Ishikawa (cell line): ENCODE data around the gene MATR3.

Experiments used
- CREB1 ChIP-seq: IDR thresholded peaks from 2 replicates; pipeline ENCODE4 v1.6.1; 2012; ENCODE audit warnings: low read depth
- EGR1 ChIP-seq: IDR thresholded peaks from 2 replicates; pipeline ENCODE4 v1.6.1; 2012
- EP300 ChIP-seq: IDR thresholded peaks from 2 replicates; pipeline ENCODE4 v1.6.1; 2012; ENCODE audit warnings: borderline replicate concordance
- MAX ChIP-seq: IDR thresholded peaks from 2 replicates; pipeline ENCODE4 v1.6.1; 2012
- NFIC ChIP-seq: IDR thresholded peaks from 2 replicates; pipeline ENCODE4 v1.6.1; 2012
- RAD21 ChIP-seq: IDR thresholded peaks from 2 replicates; pipeline ENCODE4 v1.6.1; 2012; ENCODE audit warnings: low read depth
- TAF1 ChIP-seq: IDR thresholded peaks from 2 replicates; pipeline ENCODE4 v1.6.1; 2012; ENCODE audit warnings: low read depth, mild to moderate bottlenecking
- TF ChIP-seq, protein P1 (sequence below): IDR thresholded peaks from 2 replicates; pipeline ENCODE4 v1.6.1; 2012; ENCODE audit warnings: low read depth, mild to moderate bottlenecking

GRCh38 chr5:139278540-139279274, 14.8 kb upstream of the MATR3 start:
- TF ChIP-seq MAX, result no peak
- TF ChIP-seq, protein P1, sequence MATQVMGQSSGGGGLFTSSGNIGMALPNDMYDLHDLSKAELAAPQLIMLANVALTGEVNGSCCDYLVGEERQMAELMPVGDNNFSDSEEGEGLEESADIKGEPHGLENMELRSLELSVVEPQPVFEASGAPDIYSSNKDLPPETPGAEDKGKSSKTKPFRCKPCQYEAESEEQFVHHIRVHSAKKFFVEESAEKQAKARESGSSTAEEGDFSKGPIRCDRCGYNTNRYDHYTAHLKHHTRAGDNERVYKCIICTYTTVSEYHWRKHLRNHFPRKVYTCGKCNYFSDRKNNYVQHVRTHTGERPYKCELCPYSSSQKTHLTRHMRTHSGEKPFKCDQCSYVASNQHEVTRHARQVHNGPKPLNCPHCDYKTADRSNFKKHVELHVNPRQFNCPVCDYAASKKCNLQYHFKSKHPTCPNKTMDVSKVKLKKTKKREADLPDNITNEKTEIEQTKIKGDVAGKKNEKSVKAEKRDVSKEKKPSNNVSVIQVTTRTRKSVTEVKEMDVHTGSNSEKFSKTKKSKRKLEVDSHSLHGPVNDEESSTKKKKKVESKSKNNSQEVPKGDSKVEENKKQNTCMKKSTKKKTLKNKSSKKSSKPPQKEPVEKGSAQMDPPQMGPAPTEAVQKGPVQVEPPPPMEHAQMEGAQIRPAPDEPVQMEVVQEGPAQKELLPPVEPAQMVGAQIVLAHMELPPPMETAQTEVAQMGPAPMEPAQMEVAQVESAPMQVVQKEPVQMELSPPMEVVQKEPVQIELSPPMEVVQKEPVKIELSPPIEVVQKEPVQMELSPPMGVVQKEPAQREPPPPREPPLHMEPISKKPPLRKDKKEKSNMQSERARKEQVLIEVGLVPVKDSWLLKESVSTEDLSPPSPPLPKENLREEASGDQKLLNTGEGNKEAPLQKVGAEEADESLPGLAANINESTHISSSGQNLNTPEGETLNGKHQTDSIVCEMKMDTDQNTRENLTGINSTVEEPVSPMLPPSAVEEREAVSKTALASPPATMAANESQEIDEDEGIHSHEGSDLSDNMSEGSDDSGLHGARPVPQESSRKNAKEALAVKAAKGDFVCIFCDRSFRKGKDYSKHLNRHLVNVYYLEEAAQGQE, result no peak
- TF ChIP-seq RAD21, result no peak
- TF ChIP-seq NFIC, result no peak
- no peak for TF ChIP-seq EGR1
- TF ChIP-seq EP300, result no peak
- TF ChIP-seq CREB1, result no peak
- no peak for TF ChIP-seq TAF1
